ENCODE data around the gene CTBP2.
A peak's percentile ranks its signal among the peaks of the same experiment; 100 is the strongest.

CTBP2 gene

GRCh38 chr10:125107166-125107949 lies 53.0 kb downstream of the CTBP2 start:
- no peak overlapping the region for H3K4me3 ChIP-seq (replicated peaks in 1 of 2; ENCODE audit: low read depth in 2 of 2, low read length in 2 of 2)
- no peak for TF ChIP-seq CTCF (IDR thresholded peaks at IDR 0.05; ENCODE audit: low read depth, low read length)
- peak in 1 of 2 donors; percentile 44 for DNase-seq (ENCODE audit: low read depth in 2 of 2)

- no peak for TF ChIP-seq CTCF (IDR thresholded peaks at IDR 0.05; ENCODE audit: low read depth, low read length)
- no peak overlapping the region for H3K4me3 ChIP-seq (replicated peaks in 1 of 2; ENCODE audit: low read depth in 2 of 2, low read length in 2 of 2)
- DNase-seq (ENCODE audit: low read depth in 2 of 2): no peak
Measured at GRCh38 chr10:125106586-125106985, 53.8 kb downstream of the CTBP2 start.

GRCh38 chr10:125105706-125106255 lies 54.6 kb downstream of the CTBP2 start:
- no peak for DNase-seq (ENCODE audit: low read depth in 2 of 2)
- H3K4me3 ChIP-seq (replicated peaks in 1 of 2; ENCODE audit: low read depth in 2 of 2, low read length in 2 of 2): no peak overlapping the region
- no peak for TF ChIP-seq CTCF (IDR thresholded peaks at IDR 0.05; ENCODE audit: low read depth, low read length)

- H3K4me3 ChIP-seq (replicated peaks in 1 of 2; ENCODE audit: low read depth in 2 of 2, low read length in 2 of 2): no peak overlapping the region
- no peak for TF ChIP-seq CTCF (IDR thresholded peaks at IDR 0.05; ENCODE audit: low read depth, low read length)
- no peak for DNase-seq (ENCODE audit: low read depth in 2 of 2)
Measured at GRCh38 chr10:125105155-125105554, 55.2 kb downstream of the CTBP2 start.

GRCh38 chr10:125104559-125104958 lies 55.8 kb downstream of the CTBP2 start:
- no peak for DNase-seq (ENCODE audit: low read depth in 2 of 2)
- TF ChIP-seq CTCF (IDR thresholded peaks at IDR 0.05; ENCODE audit: low read depth, low read length): no peak
- H3K4me3 ChIP-seq (replicated peaks in 1 of 2; ENCODE audit: low read depth in 2 of 2, low read length in 2 of 2): no peak overlapping the region

- DNase-seq (ENCODE audit: low read depth in 2 of 2): no peak
- H3K4me3 ChIP-seq (replicated peaks in 1 of 2; ENCODE audit: low read depth in 2 of 2, low read length in 2 of 2): no peak overlapping the region
- no peak for TF ChIP-seq CTCF (IDR thresholded peaks at IDR 0.05; ENCODE audit: low read depth, low read length)
Measured at GRCh38 chr10:125103924-125104323, 56.4 kb downstream of the CTBP2 start.
